HG03432 (cell line): ENCODE data around the gene WTIP.
"Not testable (repeated sequence)": the region's sequence is repeated elsewhere in the genome, so short reads cannot be mapped to it uniquely, and the experiment has no call there.

Experiments used
- ATAC-seq: cut with Tn5 transposase; IDR thresholded peaks from one replicate; pipeline ENCODE4 v1.9.1; 2021; ENCODE audit warnings: mild to moderate bottlenecking, moderate library complexity; ENCODE audit not compliant: unreplicated experiment

The WTIP gene

GRCh38 chr19:34503531-34504272, 22.1 kb downstream of the WTIP start:
- no peak for ATAC-seq

GRCh38 chr19:34504273-34504808, 22.8 kb downstream of the WTIP start:
- ATAC-seq, result no peak

DNA sequence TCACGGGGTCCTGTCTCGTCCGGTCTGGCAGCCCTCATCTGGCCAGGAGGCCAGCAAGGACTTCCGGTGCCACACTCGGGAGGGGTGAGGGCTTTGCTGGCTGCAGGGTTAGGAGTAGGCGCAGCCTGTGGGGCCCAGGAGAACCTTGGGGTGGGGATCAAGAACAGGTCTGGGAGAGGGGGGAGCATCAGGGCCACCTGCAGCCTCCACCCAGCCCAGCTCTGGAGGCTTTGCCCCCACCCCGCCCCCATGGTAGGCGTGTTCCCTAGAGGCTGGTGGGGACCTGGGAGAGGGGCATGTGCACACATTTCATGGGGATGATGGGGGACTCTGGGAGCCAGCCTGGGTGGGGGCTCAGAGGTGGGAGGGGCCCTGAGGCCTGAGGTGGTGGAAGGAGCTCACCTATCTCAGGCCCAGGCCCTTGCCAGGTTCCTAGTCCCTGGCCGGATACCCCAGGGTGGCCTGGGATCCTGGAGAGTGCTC, 23.3 kb downstream of the WTIP start:
- no peak for ATAC-seq

GRCh38 chr19:34505321-34506025, 23.9 kb downstream of the WTIP start:
- ATAC-seq, result no peak

- ATAC-seq, result no peak
These were observed 24.4 kb downstream of the WTIP start for GRCh38 chr19:34506026-34506370.

DNA sequence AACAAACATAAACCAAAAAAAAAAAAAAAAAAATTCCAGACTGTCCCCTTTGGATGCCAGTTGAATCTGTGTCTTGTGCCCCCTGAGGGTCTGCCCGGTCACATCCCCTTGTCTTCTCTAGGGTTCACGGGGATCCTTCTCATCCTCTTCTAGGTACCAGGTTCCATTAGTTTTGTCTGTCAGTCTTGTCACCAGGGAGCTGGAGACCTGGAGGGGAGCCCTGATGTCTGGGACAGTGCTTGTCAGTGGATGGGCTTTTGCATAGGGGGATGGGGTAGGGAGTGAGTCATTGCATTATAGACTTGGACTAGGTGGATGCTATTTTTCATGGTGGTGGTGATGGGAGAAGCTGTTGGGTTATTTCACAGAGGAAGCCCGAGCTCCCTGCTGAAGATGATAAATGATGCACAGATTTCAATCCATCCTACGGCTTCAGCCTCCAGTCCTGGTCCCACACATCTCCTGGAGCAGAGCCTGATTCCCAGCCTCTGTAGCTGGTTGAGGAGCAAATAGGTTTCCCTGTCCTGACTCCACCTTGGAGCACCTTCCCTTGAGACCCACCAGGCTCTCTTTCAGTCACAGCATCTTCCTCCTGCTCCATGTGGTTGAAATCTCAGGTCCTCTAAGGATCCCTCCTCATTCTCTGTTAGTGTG, 26.0 kb downstream of the WTIP start:
- ATAC-seq, result no peak

GRCh38 chr19:34508540-34508939, 27.0 kb downstream of the WTIP start:
- no peak for ATAC-seq

DNA sequence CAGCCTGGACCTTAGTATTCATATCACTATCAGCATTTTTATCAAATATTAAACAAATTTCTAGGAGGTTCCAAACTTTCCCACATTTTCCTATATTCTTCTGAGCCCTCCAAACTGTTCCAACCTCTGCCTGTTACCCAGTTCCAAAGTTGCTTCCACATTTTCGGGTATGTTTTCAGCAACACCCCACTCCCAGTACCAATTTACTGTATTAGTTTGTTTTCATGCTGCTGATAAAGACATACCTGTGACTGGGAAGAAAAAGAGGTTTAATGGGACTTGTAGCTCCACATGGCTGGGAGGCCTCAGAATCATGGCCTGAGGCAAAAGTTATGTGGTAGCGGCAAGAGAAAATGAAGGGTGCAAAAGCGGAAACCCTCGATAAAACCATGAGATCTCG, 29.3 kb downstream of the WTIP start:
- ATAC-seq, result not testable (repeated sequence)

- ATAC-seq, result no peak
These were observed 30.8 kb downstream of the WTIP start for GRCh38 chr19:34512254-34512822.

DNA sequence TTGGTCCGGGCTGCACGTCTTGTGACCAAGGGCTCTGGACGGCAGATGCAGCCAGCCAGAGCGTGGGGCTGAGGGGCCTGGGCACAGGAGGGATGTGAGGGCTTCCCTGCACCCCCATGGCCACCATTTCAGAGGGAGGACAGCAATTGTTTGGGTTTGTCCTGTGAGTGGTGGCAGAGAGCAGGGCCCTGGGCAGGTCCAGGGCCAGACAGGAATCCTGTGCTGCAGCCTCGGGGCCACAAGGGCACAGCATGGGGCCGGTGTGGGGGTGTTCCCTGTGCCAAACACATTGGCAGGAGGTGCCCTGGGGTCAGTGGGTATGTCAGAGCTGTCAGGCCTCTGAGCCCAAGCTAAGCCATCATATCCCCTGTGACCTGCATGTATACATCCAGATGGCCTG, 32.2 kb downstream of the WTIP start:
- ATAC-seq, result no peak

DNA sequence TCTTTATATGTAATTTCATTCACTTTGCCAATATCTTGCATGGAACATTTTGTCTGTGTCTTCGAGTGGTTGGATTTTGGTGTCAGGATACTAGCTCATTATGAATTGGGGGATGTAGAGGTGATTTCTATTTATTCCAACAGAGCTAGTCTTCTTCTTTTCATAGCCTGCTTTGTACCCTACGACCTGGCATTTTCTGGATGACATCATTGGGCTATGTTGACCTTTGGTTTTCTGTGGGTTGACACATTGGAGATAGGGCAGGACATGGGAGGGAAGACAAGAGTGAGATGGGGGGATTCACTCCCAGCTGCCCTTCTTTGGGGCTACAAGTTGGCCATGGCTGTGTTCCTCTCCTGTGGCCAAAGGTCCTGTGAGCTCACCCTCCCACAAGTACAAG, 38.0 kb downstream of the WTIP start:
- no peak for ATAC-seq

DNA sequence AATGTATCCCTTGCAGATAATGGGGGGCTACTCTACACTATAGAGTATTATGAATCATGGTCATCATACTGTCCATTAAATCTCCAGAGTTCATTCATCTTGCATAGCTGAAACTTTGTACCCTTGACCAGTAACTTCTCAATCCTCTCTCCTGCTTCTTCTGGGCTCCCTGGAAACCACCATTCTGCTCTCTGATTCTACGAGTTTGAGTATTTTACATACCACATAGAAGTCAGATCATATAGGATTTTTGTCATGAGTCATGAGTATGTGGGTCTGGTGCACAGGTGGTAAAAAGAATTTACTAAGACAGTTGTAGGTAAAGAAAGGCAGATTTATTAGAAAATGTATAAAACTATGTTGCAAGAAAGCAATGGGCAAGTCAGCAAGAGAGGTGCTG, 41.9 kb downstream of the WTIP start:
- no peak for ATAC-seq

GRCh38 chr19:34525001-34525400, 43.4 kb downstream of the WTIP start:
- ATAC-seq, result no peak

DNA sequence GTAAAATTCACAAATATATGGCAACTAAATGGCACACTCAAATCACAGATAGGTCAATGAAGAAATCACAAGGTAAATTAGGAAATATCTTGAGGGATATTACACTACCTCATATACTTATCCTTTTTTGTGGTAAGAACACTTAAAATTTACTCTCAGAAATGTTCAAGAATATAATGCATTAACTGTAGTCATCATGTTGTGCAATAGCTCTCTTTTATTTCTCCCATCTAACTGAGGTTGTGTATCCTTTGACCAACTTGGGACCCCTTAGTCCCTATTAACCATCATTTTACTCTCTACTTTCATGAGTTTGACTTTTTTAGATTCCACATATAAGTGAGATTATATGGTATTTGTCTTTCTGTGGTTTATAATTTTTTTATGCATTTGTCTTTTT, 52.6 kb downstream of the WTIP start:
- ATAC-seq, result no peak

GRCh38 chr19:34539396-34539795, 57.8 kb downstream of the WTIP start:
- no peak for ATAC-seq

GRCh38 chr19:34540811-34541557, 59.4 kb downstream of the WTIP start:
- ATAC-seq, result peak; percentile 51

- ATAC-seq, result no peak
These were observed 68.3 kb downstream of the WTIP start for GRCh38 chr19:34549833-34550232.

GRCh38 chr19:34555447-34555846, 73.9 kb downstream of the WTIP start:
- no peak for ATAC-seq

- ATAC-seq, result no peak
These were observed 74.9 kb downstream of the WTIP start for GRCh38 chr19:34556488-34556887.

DNA sequence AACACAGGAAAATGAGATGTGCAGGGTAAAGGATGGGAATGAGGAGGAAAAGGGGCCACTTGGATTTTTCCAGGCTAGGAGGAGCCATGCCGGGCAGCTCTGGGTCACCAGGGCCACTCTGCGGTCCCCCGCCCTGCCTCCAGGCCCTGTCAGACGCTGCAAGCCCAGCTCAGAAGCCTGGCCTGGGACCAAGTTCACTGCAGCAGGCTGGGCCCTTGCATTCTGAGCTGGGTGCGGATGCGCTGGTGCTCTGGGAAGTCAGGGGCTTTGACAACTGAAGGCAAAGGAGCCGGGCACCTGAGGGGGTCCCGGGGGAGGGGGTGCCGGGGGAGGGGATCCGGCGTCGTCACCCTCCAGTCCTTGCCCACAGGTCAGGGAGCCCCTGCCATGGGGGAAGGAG, 77.5 kb downstream of the WTIP start:
- no peak for ATAC-seq

GRCh38 chr19:34560229-34560628, 78.7 kb downstream of the WTIP start:
- ATAC-seq, result no peak
